ENCODE measurements around the gene TIMM22.
"Not testable (repeated sequence)": the region's sequence is repeated elsewhere in the genome, so short reads cannot be mapped to it uniquely, and the experiment has no call there.

TIMM22 gene

DNA sequence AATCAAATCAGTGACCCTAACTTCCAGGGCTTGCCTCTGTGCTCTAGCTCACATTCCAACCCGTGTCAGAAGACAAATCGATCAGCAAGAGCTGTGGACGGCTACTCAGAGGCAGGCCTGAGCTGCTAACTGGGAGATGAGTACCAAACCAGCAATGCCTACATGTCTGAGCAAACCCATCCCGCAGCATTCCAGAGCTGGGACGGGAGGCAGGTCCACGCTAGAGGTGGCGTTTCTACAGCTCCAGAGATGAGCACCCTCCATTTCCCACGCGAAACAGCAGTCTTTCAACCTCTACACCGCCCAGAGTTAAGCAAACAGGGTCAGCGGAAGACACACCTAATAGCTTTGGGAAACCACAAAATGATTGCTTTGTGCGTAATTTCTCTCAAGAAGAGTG lies 23.9 kb upstream of the TIMM22 start:
- DNase-seq: no peak

DNA sequence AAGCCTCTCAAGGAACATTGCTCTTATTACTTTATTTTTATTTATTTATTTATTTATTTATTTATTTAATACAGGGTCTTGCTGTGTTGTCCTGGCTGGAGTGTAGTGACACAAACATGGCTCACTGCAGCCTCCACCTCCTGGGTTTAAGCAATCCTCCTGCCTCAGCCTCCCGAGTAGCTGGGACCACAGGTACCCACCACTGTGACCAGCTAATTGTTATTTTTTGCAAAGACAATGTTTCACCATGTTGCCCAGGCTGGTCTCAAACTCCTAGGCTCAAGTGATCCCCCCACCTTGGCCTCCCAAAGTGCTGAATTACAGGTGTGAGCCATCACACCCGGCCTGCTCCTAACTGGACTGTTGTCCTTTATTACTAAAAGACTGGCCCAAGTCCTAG lies 22.2 kb upstream of the TIMM22 start:
- not testable (repeated sequence) for DNase-seq

DNA sequence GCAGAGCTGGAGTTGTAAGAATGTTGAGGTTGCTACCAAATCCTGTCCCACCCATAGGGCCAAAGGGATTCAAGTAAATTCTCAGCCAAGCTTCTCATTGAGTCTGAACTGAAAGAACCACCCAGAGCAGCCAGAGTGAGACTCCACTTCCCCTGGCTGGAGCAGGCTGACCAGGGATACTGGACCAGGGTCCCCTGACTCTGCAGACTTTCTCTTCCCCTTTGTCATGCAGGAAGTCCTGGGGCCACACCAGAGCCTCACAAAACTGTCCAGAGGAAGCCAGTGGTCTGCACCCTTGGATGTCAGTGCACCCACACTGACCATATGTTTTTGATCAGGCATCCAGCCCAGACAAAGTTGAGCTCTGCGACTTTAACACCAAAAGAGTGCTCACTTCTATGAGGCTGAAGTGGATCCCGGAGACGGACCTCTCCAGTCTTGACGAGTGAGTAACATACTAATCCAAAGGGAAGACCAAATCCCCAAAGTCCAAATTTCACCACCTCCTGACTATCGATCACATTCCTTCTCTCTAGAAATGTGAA lies 21.5 kb upstream of the TIMM22 start:
- peak; percentile 32 for DNase-seq

DNA sequence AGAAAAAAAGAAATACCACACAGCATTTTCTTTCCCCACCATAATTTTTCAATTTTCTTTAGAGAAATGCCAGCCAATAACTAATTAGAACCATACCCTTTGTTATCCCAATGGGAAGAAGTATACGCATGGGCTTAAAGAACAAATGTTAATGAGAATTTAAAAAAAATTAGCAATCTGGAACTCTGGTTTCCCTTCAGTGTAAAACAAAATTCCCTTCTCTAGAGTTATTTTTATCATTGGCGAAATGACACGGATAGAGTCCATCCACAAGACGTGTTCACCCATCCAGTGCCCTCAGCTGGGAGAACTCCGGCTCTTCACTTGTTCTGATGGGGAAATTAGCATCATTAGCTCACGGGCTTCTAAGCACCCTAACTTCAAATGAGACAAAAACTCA lies 20.6 kb upstream of the TIMM22 start:
- DNase-seq: no peak

DNA sequence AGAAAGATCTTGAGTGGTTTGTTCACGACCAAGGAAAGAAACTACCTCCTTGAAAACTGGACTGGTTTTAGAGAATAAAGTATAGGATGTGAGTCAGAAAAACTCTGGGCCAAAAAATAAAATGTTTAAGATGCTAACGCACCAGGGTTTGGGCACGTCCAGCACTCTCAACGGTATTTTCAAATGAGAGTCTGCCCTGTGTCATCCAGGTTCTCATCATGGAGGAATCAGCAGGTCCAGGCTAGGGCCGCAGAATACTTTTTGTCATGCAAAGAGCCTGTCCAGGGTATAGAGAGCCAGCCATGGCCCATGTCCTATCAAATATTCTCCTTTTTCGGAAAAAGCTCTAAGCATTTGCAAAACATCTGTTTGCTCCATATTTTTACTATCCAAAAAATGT lies 19.8 kb upstream of the TIMM22 start:
- no peak for DNase-seq

DNA sequence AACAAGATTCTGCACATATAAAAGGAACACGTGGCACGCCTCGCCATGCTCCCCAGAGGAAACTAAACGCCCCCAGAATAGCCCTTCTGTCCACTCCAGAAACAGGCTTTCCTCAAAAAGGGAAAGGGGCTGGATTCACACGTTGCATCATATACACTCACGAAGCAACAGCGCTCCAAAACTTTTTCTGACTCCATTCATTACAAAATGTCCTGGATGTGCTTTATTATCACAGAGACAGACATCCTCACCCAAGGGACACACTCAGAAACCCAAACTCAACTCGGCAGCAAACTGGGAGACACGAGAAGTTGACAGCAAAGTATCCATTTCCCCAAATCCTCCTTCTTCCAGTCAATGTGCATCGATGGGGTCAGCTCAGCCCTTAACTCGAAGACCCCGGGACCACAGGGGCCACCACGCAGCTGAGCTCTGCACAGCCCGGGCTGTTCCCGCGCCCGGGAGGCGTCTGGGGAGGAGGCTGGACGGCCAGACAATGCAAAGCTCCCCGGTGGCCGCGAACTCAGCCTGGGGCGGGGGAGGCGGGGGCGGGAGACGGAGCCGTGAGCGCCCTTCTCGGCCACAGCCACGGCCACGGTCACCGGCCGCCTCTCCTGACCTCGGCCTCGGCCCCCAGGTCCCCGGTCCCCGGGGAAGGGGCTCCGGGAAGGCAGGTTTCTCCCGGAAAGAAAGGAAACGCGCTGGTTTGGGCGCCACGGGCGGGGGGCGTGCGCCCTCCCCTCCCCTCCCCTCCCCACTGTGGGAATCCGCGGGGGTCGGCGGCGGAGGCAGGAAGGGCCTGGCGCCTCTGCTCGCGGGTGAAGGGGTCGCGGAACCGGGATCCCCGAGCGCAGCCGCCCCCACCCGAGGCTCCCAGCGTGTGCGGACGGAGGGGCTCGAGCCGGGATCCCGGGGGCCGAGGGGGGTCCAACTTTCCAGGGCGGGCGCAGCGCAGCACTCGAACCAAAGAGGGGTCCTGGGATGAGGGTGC lies 18.5 kb upstream of the TIMM22 start:
- no peak for DNase-seq

DNA sequence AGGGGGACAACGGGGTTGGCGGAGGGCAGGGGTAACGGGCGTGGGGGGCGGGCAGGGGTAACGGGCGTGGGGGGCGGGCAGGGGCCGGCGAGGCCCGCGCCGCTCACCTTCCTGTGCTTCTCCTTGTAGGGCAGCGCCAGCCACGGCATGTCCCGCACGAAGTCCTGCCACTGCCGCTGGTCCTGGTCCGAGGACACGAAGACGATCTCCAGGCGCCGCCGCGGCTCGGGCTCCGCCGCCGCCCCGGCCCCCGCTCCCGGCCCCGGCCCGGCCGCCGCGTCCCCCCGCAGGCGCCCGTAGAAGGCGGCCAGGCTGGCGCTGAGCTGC lies 17.8 kb upstream of the TIMM22 start:
- DNase-seq: no peak

DNA sequence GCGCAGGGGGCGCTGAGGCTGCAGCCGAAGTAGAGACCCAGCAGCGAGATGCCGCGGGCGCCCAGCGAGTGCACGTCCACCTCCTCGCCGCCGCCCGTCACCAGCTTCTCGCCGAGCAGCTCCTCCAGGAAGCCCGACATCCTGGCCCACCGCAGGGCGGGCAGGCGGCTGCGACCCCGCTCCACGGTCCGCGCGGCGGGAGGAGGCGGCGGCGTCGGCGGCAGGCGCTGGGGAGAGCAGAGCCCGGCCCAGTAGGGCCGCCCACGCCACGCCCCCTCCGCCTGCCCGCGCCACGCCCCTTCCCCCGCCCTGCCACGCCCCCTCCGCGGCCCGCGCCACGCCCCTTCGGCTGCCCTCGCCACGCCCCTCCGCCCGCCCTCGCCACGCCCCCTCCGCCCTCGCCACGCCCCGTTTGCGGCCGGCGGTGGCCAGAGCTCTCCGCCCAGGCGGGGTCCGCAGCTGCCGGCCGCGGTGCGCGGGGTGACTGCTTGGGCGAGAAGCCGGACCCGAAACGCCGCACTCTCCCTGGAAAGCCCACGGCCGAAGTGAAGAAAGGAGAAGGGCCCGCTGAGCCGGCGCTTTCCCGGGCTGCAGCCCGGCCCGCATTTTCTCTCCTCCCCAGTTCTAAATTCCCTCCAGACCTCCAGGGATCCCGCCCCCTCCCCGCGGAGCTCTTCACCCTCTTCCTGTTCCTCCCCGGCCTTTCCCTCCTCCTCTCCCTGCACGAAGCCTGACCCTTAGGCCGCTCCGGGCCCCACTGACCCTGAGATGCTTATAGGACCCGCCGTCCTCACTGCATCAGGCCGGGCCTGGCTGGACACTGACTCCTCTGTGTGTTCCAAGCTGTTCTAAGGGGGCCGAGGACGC lies 17.2 kb upstream of the TIMM22 start, which contains the start of gene NXN:
NXN (minus strand) TSS at position 238 of the 867 bp plus-strand sequence.
- DNase-seq: peak; percentile 87

DNA sequence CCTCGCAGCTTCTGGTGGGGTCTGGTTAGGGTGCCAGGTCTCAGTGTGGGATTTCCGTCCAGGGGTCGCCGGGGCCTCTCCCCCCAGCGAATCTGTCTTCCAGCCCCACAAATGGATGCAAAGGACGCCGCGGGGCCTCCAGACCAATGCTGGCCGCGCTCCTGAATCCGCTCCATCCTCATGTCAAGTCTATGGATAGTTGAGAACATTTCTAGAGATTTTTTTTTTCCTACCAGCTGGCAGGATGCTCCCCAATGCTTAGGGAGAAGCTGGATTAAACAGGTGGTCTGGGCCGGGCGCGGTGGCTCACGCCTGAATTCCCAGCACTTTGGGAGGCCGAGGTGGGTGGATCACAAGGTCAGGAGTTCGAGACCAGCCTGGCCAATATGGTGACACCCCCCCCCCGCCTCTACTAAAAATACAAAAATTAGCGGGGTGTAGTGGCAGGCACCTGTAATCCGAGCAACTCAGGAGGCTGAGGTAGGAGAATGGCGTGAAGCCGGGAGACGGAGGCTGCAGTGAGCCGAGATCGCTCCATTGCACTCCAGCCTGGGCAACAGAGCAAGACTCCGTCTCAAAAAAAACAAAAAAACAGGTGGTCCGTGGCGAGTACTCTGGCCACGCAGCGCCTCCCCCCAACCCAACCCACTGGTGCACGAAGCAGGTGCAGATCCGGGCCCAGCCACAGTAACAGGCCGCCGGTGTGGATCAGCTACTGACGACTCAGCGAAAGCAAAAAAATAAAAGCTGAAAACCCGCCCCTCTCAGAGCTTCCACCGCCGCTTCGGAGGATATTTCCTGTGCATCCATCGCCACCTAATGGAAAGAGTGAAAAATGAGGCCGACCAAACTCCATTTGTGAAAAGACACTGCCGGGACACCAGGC lies 16.3 kb upstream of the TIMM22 start:
- peak; percentile 86 for DNase-seq

DNA sequence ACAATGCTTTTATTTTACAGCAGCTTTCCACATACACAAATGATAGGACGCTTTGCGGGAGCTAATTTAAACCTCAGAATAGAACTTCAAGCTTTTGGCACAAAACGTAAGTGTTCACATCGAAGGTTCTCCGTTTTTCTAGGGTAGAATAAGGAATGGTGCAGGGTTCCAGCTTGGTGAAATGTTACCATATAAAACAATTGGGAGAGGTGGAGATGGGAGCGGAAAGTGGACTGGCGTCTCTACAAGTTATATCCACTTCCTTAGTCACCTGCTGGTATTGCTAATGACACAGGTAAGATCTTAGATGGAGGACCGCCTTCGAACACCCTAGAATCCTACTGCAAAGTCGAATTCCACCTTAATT lies 15.7 kb upstream of the TIMM22 start:
- DNase-seq: no peak

DNA sequence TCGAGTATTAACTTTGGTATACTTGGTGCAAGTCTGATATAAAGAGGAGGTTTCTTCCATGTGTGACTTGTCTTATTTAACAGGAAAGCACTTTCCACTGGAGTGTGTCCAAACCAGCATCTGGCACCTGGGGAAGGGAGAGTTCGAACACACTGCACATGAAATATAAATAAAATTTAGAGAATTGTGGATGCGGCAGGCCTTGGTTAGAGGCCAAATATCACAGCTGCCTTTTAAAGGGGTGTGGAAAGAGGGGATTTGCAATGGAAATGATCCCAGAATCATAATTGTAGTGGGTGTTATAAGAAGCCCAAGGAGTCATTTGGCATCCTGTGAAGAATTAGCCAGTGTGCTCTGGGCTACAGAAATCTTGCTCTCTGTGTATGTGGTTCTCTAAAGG lies 13.0 kb upstream of the TIMM22 start:
- DNase-seq: no peak

DNA sequence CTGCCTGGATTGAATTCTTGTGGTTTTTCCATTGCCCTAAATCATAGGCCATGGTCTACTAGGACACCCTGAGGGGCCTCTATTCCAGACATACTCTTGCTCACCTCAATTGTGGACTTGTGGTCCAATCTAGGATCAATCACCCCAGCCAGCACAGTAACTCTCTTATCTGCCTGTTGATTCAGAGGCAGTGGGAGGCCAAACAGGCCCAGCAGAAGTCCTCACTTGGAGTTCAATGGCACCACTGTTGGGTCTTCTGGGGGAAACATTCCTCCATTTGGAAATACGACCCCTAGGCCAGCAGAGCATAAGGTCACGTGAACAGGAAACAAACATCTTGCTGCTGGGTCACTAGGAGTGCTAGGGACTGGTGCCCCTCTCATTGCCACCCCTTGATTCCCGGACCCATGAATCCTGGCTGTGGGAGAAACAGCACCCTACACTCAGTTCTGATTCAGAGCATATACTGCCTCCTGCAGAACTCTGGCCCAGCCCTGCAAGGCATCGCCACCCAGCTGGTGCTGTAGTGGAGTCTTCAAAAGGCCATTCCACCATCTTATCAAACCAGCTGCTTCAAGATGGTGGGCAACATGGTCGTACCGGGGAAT lies 10.5 kb upstream of the TIMM22 start:
- no peak for DNase-seq

DNA sequence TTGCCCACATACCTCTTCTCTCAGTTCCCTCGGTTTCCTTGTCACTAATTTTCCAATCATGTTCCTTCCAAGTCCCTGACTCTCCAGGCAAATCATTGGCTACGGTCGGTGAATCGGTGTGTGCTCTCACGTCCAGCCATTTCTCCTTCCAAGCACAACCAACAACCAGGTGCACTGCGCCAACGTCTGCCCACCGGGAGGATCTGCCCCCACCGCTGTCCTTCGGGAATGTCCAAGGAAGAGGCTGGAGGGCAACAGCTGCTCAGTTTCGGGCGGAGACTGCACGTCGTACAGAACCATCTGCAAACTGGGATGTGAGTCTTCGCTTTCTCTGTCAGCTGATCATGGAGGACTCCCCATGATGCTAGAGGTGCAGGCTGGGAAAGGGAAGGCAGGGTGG lies 9.0 kb upstream of the TIMM22 start:
- no peak for DNase-seq

DNA sequence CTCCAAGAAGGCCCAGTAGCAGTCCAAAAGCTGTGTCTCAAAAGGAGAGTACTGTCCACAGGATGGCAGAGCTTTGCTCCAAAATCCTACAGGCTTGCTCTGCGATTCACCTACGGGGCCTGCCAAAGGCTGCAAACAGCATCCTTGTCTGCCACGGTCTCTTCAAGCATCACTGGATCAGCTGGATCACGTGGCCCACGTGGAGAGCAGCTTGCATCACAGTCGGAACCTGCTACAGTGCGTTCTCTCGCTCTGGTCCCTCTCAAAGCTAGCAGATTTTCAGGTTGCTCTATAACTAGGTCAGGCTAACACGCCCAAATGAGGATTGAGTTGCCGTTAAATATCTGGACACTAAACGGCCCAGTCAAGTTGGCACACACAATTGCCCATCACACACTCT lies 8.4 kb upstream of the TIMM22 start:
- DNase-seq: no peak

DNA sequence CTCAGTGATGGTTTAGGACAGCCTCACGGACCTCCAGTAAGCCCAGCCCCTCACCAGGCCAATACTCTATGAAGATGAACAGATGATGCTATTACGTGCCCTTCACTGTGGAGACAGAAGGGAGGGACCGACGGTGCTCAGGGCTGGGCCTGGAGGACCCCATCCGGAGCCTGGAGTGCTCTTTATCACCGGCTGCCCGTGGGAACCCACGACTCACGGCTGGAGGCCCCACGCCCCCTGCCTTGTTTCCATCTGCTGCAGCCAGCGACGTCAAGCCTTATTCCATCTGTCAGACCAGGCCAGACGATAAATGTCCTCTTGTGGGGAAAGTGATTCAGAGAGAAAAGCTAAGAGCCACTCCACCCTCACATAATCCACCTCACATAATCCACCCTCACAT lies 4.0 kb upstream of the TIMM22 start:
- DNase-seq: no peak

DNA sequence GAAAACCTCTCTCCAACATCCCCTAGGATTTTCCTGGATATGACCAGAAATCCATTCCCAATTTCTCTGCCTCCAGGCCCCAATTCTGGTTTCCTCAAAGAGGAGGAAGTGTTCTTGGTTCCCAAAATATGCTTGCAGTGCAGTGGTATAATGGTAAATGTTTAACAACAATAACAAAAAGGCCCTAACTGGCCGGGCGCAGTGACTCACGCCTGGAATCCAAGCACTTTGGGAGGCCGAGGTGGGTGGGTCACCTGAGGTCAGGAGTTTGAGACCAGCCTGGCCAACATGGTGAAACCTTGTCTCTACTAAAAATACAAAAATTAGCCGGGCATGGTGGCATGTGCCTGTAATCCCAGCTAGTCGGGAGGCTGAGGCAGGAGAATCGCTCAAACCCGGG lies 1.6 kb upstream of the TIMM22 start:
- DNase-seq: not testable (repeated sequence)

DNA sequence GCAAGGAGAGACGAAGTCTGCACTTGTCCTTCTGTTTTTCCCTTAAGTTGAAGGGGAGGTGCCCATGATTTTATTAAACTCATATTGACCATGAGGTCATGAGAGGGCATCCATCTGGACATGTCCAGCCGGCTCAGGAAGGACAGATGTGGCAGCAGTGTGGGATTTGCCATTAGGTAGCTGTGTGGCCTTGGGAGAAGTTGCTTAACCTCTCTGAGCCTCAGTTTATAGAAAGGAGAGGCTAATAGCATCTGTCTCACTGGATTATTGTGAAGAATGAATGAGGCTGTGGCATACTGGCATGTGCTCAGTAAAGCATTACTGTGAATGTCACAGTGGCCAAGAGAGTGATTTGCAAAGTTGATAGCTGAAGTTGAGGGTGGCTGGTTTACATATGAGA lies 1.2 kb downstream of the TIMM22 start:
- no peak for DNase-seq

DNA sequence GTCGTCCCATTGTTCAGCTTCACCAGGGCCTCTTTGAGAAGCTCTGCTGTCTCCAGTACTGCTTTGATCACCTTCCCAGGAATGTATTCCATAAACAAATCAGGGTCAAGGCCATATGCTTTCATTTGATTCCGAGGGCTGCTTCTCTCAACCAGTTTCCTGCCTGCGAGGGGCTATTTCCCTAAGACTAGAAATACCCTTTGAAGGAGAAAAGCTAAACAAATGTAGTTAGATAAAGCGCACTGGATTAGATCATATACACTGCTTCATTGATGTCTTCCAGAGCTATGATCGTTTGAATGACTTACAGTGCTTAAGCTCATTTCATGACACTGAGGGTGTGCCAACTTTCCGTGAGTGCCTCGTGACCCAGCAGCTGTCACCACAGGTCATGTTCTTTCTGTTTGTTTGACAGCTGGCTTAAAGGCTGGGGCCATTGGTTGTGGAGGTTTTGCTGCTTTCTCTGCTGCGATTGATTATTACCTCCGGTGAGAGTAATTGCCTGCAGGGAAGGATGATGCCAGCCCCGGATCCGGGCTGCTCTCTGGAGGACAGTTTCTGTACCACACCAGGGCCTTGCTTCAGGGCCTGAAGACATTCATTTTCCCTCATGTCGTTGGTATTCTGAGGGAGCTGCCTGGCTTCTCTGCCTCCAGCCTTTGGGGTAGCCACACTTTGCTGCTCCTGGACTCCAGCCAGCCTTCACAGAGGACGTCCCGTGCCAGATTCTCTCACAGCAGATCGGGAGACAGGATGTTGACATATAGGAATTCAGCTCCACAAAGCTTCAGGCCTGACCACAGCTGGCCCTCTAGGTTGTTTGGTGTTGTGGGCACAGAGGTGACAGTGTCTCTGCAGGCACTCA lies 3.9 kb downstream of the TIMM22 start:
- DNase-seq: no peak

DNA sequence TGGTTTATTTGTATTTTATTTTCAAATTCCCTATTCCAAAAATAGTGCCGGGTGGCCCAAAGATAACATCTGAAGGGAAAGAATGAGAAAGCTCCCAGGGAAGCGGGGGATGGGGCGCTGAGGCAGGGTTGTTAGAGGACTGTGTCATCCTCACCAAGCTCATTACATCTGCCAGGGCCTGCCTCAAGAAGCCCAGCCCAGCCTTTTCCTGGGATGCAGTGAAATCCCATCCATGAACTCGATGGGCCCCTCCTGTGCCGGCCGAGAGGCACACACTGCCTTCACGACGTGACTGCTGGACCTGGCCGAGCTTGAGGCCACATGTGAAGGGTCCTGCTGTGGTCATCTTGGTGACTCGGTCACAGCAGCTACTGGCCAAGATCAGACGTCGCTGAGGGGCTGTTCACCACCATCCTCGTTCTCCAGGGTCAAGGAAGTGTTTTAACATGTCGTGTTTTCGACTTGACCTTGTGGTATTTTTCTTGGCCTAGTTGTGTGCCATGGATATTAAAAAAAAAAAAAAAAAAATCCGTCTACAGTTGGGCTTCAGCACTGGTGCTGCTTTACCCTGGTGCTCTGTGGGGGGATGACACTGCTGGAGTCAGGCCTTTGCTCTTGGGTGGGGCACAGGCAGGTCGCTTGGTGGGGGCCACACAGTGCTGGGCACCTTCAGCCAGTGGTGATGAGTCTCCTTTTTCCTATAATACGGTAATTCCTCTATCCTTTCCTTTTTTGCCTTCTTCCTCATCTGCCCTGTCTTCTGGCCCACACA lies 4.9 kb downstream of the TIMM22 start:
- DNase-seq: no peak

DNA sequence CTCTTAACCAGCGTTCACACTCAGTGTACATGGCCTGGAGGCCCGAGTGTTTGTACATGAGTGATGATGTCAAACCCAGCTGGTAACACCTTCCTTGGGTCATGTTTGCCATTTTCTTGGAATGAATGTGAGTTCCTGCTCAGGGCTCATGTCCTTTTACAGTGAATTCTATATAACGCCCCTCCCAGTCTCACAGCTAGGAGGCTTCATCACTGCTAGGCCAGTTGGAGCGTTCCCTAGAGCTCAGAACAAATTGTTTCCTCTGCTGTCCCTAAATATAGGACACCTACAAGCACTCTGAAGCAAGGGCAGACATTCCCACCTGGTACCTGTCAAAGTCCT lies 5.5 kb downstream of the TIMM22 start:
- DNase-seq: no peak
